Keratinocyte (primary cell): ENCODE results near the gene MAP7D3. TPM values are rescaled to one million over a fixed set of nuclear protein-coding genes. Genes with fewer than 3 reads are reported as not detected.

ENCODE experiments used
- DNase-seq: peaks from one replicate; pipeline ENCODE4 v3.0.0-alpha.2; 2011; ENCODE audit warnings: low read depth, missing footprints, low spot score
- FAIRE-seq: peaks from 2 replicates; lab custom pipeline; 2011; peaks lifted over from hg19 to GRCh38; lab: Jason Lieb, UNC
- H2AFZ ChIP-seq: 2 replicates; pipeline ENCODE4 v1.6.0; 2012; ENCODE audit warnings: low read length, control low read depth, inconsistent platforms; ENCODE audit not compliant: control insufficient read depth
- H3K27ac ChIP-seq: 2 replicates; pipeline ENCODE4 v1.5.1; 2011; ENCODE audit warnings: low read length; ENCODE audit not compliant: control insufficient read depth, insufficient read depth
- H3K27me3 ChIP-seq: 3 replicates; pipeline ENCODE4 v1.6.0; 2011; ENCODE audit warnings: low read length; ENCODE audit not compliant: control insufficient read depth, insufficient read depth; ENCODE audit errors: extremely low read depth
- H3K36me3 ChIP-seq, 2 experiments: 2 replicates in 1 of 2; 3 replicates in 1 of 2; pipeline ENCODE4 v1.5.1; 2011; ENCODE audit warnings: low read length in 2 of 2, mild to moderate bottlenecking in 1 of 2; ENCODE audit not compliant: control insufficient read depth in 2 of 2, insufficient read depth in 2 of 2; ENCODE audit errors: extremely low read depth in 1 of 2
- H3K4me1 ChIP-seq: 3 replicates; pipeline ENCODE4 v1.5.1; 2011; ENCODE audit warnings: low read length; ENCODE audit not compliant: control insufficient read depth, insufficient read depth; ENCODE audit errors: extremely low read depth
- H3K4me2 ChIP-seq: 3 replicates; pipeline ENCODE4 v1.6.0; 2011; ENCODE audit warnings: low read depth, low read length; ENCODE audit not compliant: control insufficient read depth, insufficient read depth; ENCODE audit errors: extremely low read depth
- H3K4me3 ChIP-seq, 3 experiments: fragments of 200-600 bp in 1 of 3; sonication (generic) in 1 of 3; 2 replicates in 2 of 3; 3 replicates in 1 of 3; pipeline ENCODE4 v1.5.1; 2011 to 2016; ENCODE audit warnings: low read length in 3 of 3, mild to moderate bottlenecking in 3 of 3, control low read depth in 2 of 3, inconsistent platforms in 1 of 3, low read depth in 1 of 3, mixed read lengths in 1 of 3, mixed run types in 1 of 3, moderate library complexity in 1 of 3; ENCODE audit not compliant: control insufficient read depth in 2 of 3, insufficient read depth in 2 of 3; ENCODE audit errors: extremely low read depth in 1 of 3
- H3K79me2 ChIP-seq: 2 replicates; pipeline ENCODE4 v1.6.0; 2012; ENCODE audit warnings: low read length; ENCODE audit not compliant: control insufficient read depth, insufficient read depth
- H3K9ac ChIP-seq: 3 replicates; pipeline ENCODE4 v1.6.0; 2011; ENCODE audit warnings: low read length; ENCODE audit not compliant: control insufficient read depth, insufficient read depth; ENCODE audit errors: extremely low read depth
- H3K9me1 ChIP-seq: 3 replicates; pipeline ENCODE4 v1.6.0; 2011; ENCODE audit warnings: low read length; ENCODE audit not compliant: control insufficient read depth, insufficient read depth; ENCODE audit errors: extremely low read depth
- H3K9me3 ChIP-seq: 2 replicates; pipeline ENCODE4 v1.5.1; 2012; ENCODE audit warnings: low read depth, low read length; ENCODE audit not compliant: control insufficient read depth
- H4K20me1 ChIP-seq: 3 replicates; pipeline ENCODE4 v1.6.0; 2011; ENCODE audit warnings: low read length; ENCODE audit not compliant: control insufficient read depth, insufficient read depth; ENCODE audit errors: extremely low read depth
- CTCF ChIP-seq, 3 experiments: IDR thresholded peaks in 1 of 3; conservative IDR thresholded peaks in 1 of 3; optimal IDR thresholded peaks in 1 of 3; 2 replicates in 2 of 3; 3 replicates in 1 of 3; pipeline versions ENCODE3 to v1.5.1; 2011; ENCODE audit warnings: low read length in 3 of 3, mild to moderate bottlenecking in 3 of 3, moderate library complexity in 2 of 3, control low read depth in 1 of 3, inconsistent platforms in 1 of 3; ENCODE audit not compliant: insufficient read depth in 2 of 3; ENCODE audit errors: extremely low read depth in 1 of 3
- EZH2 ChIP-seq: IDR thresholded peaks from one replicate; pipeline ENCODE4 v1.6.1; 2012; ENCODE audit warnings: inconsistent platforms, mild to moderate bottlenecking, low read length, moderate library complexity
- dilution Hi-C: fragments of 300-500 bp; cut with MboI; formaldehyde crosslinking; loops from one replicate; pipeline ENCODE4 v1.7.0; 2020; ENCODE audit warnings: low sequenced_read_pairs; ENCODE audit not compliant: extremely low pct_ligation_motif_present
- polyA plus RNA-seq, 5 experiments: library from polyadenylated mRNA; depleted of rRNA in 3 of 5; stranded (reverse) in 3 of 5; stranded (forward) in 1 of 5; unstranded in 1 of 5; fragments of >200 nt; gene quantifications; 1 replicate in 1 of 5; 2 replicates in 3 of 5; 3 replicates in 1 of 5; pipeline versions ENCODE4 v1.2.1 to v1.2.3, GENCODE V29; 2011 to 2012; ENCODE audit warnings: missing spikeins in 2 of 5, low read depth in 1 of 5, low replicate concordance in 1 of 5

Gene MAP7D3
- polyA plus RNA-seq, 1 donor (not counting 4 experiments of a cell fraction or from before 2014, with no cell fraction given): 13.6 TPM

GRCh38 chrX:136275553-136275952 lies 24.4 kb upstream of the MAP7D3 start:
- TF ChIP-seq CTCF (optimal IDR thresholded peaks at IDR 0.05 in 1 of 3, IDR thresholded peaks at IDR 0.05 in 1 of 3, conservative IDR thresholded peaks at IDR 0.05 in 1 of 3; ENCODE audit: extremely low read depth in 1 of 3, insufficient read depth in 2 of 3, low read length in 3 of 3) (no peak), EZH2 (no peak)
- Histone ChIP-seq H3K4me3 (no peak overlapping the region), H3K9ac (no peak overlapping the region), H3K9me3 (no peaks in the 10 kb centered on the region), H3K9me1 (no peaks in the 10 kb centered on the region), H3K4me2 (no peak overlapping the region), H3K27ac (no peak overlapping the region), H3K79me2 (no peaks in the 10 kb centered on the region), H3K27me3 (no peaks in the 10 kb centered on the region), H4K20me1 (no peaks in the 10 kb centered on the region), H3K4me1 (peaks cover 10% of the 10 kb centered on the region), H3K36me3 (no peaks in the 10 kb centered on the region), H2AFZ (no peak overlapping the region)
- DNase-seq: no peak
- no peak for FAIRE-seq
- dilution Hi-C loops: no loop called here

GRCh38 chrX:136273986-136274385 lies 22.8 kb upstream of the MAP7D3 start:
- Histone ChIP-seq H3K9me1 (no peaks in the 10 kb centered on the region), H3K4me1 (peaks cover 10% of the 10 kb centered on the region), H3K27me3 (no peaks in the 10 kb centered on the region), H3K79me2 (no peaks in the 10 kb centered on the region), H3K27ac (no peak overlapping the region), H3K9ac (no peak overlapping the region), H3K4me2 (no peak overlapping the region), H3K36me3 (no peaks in the 10 kb centered on the region), H3K9me3 (no peaks in the 10 kb centered on the region), H4K20me1 (no peaks in the 10 kb centered on the region), H2AFZ (no peak overlapping the region), H3K4me3 (no peak overlapping the region)
- dilution Hi-C loops: no loop called here
- TF ChIP-seq CTCF (optimal IDR thresholded peaks at IDR 0.05 in 1 of 3, IDR thresholded peaks at IDR 0.05 in 1 of 3, conservative IDR thresholded peaks at IDR 0.05 in 1 of 3; ENCODE audit: extremely low read depth in 1 of 3, insufficient read depth in 2 of 3, low read length in 3 of 3) (no peak), EZH2 (no peak)
- DNase-seq (no peak), FAIRE-seq (no peak)
